Measurements from ENCODE around the gene TNIK. TPM values are rescaled to one million over a fixed set of nuclear protein-coding genes. Genes with fewer than 3 reads are reported as not detected.

Gene TNIK
- total RNA-seq, 2 donors from 2014 or later = 96.4 to 98.9 TPM

- DNase-seq = no peak
- H3K4me3 Mint-ChIP-seq = no peak overlapping the region
- peaks cover 36% of the 10 kb centered on the region for H3K4me1 Mint-ChIP-seq
- H3K36me3 Mint-ChIP-seq (ENCODE audit: low read depth) = no peaks in the 10 kb centered on the region
- no peak overlapping the region for H3K27ac Mint-ChIP-seq
- H3K27me3 Mint-ChIP-seq = no peaks in the 10 kb centered on the region
- H3K9me3 ChIP-seq (ENCODE audit: control insufficient read depth, low read length, poor library complexity, severe bottlenecking) = no peaks in the 10 kb centered on the region
- ATAC-seq = no peak
These were observed 124.6 kb downstream of the TNIK start for GRCh38 chr3:171335559-171335958.

- Mint-ChIP-seq H3K4me1 (peaks cover 39% of the 10 kb centered on the region), H3K36me3 (ENCODE audit: low read depth) (no peaks in the 10 kb centered on the region), H3K27ac (no peak overlapping the region), H3K27me3 (no peaks in the 10 kb centered on the region), H3K4me3 (no peak overlapping the region)
- no peak for ATAC-seq
- no peaks in the 10 kb centered on the region for H3K9me3 ChIP-seq (ENCODE audit: control insufficient read depth, low read length, poor library complexity, severe bottlenecking)
- no peak for DNase-seq
These were observed 125.8 kb downstream of the TNIK start for GRCh38 chr3:171334465-171334811.

- H3K27me3 Mint-ChIP-seq = no peaks in the 10 kb centered on the region
- no peak overlapping the region for H3K27ac Mint-ChIP-seq
- no peak overlapping the region for H3K4me3 Mint-ChIP-seq
- H3K4me1 Mint-ChIP-seq = peaks cover 36% of the 10 kb centered on the region
- no peaks in the 10 kb centered on the region for H3K36me3 Mint-ChIP-seq (ENCODE audit: low read depth)
- no peaks in the 10 kb centered on the region for H3K9me3 ChIP-seq (ENCODE audit: control insufficient read depth, low read length, poor library complexity, severe bottlenecking)
- ATAC-seq = no peak
- no peak for DNase-seq
These were observed 126.3 kb downstream of the TNIK start for GRCh38 chr3:171333784-171334464.

GRCh38 chr3:171330938-171331337 lies 129.3 kb downstream of the TNIK start:
- DNase-seq = no peak
- peaks cover 35% of the 10 kb centered on the region for H3K4me1 Mint-ChIP-seq
- no peak for ATAC-seq
- no peak overlapping the region for H3K4me3 Mint-ChIP-seq
- peak overlapping the region; percentile 45 for H3K27ac Mint-ChIP-seq
- no peaks in the 10 kb centered on the region for H3K9me3 ChIP-seq (ENCODE audit: control insufficient read depth, low read length, poor library complexity, severe bottlenecking)
- no peaks in the 10 kb centered on the region for H3K36me3 Mint-ChIP-seq (ENCODE audit: low read depth)
- no peaks in the 10 kb centered on the region for H3K27me3 Mint-ChIP-seq

GRCh38 chr3:171329746-171330145 lies 130.5 kb downstream of the TNIK start:
- no peak overlapping the region for H3K4me3 Mint-ChIP-seq

GRCh38 chr3:171328419-171329082 lies 131.7 kb downstream of the TNIK start:
- H3K27me3 Mint-ChIP-seq = no peaks in the 10 kb centered on the region
- DNase-seq = peak; percentile 17 to 27 (median 26)
- H3K36me3 Mint-ChIP-seq (ENCODE audit: low read depth) = peaks cover 3% of the 10 kb centered on the region
- H3K4me1 Mint-ChIP-seq = peaks cover 30% of the 10 kb centered on the region
- H3K4me3 Mint-ChIP-seq = peak overlapping the region; percentile 58
- no peaks in the 10 kb centered on the region for H3K9me3 ChIP-seq (ENCODE audit: control insufficient read depth, low read length, poor library complexity, severe bottlenecking)
- H3K27ac Mint-ChIP-seq = no peak overlapping the region
- ATAC-seq = peak; percentile 96

More at GRCh38 chr3:171329746-171330145, 130.5 kb downstream of the TNIK start:
- Mint-ChIP-seq H3K27me3 (no peaks in the 10 kb centered on the region), H3K36me3 (ENCODE audit: low read depth) (no peaks in the 10 kb centered on the region), H3K27ac (peak overlapping the region; percentile 45), H3K4me1 (peaks cover 30% of the 10 kb centered on the region)
- no peaks in the 10 kb centered on the region for H3K9me3 ChIP-seq (ENCODE audit: control insufficient read depth, low read length, poor library complexity, severe bottlenecking)
- ATAC-seq (no peak), DNase-seq (no peak)

- Mint-ChIP-seq H3K27ac (no peak overlapping the region), H3K36me3 (ENCODE audit: low read depth) (peaks cover 3% of the 10 kb centered on the region), H3K4me1 (peaks cover 35% of the 10 kb centered on the region), H3K4me3 (no peak overlapping the region), H3K27me3 (no peaks in the 10 kb centered on the region)
- no peak for DNase-seq
- no peaks in the 10 kb centered on the region for H3K9me3 ChIP-seq (ENCODE audit: control insufficient read depth, low read length, poor library complexity, severe bottlenecking)
- no peak for ATAC-seq
These were observed 132.6 kb downstream of the TNIK start for GRCh38 chr3:171327441-171328174.

DNA sequence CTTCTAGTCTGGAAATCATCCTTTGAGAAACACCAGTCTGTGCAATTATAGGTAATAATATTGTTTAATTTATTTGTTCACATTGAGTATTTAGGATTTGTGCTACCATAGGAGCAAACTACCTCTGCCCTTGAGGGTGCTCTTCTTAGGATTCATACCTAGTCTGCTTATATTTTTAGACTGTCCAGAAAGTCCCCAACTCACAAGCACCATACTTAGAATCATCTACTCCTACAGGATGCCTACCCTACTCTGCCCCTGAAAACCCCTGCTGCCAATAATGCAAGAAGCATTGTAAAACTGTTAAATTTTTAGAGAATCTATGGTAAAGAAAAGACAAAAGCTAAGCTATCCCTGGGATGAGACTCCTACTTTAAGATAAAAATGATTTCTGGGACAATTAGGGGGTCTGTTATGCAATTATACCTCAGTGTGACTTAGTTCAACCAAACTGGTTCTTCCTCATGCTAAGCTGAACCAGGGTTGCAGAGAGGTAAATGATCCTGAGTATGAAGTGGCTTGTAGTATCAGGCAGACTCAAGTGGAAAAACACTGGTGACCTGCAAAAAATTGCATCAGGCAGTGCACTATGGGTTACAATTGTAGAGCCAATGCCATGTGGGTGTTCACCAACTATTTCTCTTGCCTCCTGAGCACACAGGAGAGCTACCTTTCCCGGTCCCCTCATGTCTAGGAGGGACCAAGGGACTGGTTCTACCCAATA lies 133.3 kb downstream of the TNIK start:
- Mint-ChIP-seq H3K36me3 (ENCODE audit: low read depth) (peaks cover 3% of the 10 kb centered on the region), H3K27me3 (no peaks in the 10 kb centered on the region), H3K4me1 (peaks cover 35% of the 10 kb centered on the region), H3K27ac (no peak overlapping the region), H3K4me3 (no peak overlapping the region)
- DNase-seq = no peak
- H3K9me3 ChIP-seq (ENCODE audit: control insufficient read depth, low read length, poor library complexity, severe bottlenecking) = no peaks in the 10 kb centered on the region
- no peak for ATAC-seq

DNA sequence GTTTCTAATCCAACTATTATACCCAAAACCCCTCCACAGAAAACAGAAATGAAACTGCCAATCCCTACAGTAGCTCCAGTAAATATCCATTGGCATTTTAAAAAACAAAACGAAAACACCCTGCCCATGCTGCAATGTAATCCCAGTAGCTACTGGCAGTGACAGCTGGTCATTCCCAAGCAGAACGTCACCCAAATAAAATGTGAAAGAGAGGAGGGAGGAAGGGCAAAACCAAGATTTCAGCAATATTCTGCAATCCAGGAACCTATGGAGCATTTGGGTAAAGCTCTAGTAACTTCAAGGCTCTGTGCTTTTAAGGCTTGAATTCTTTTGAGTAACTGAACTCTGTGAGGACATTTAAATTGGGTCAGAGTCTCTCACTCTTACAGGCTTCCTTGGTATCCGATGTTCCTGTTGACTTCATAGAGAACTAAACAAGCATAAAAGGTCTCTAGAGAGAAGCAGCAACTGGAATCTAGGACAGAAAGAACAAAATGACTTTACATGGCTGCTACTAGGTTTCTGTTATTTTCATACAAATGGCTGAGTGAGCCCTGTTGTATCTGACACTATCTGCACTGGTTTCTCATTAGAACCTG lies 136.2 kb downstream of the TNIK start:
- H3K27me3 Mint-ChIP-seq = no peaks in the 10 kb centered on the region
- DNase-seq = no peak
- no peak overlapping the region for H3K27ac Mint-ChIP-seq
- H3K9me3 ChIP-seq (ENCODE audit: control insufficient read depth, low read length, poor library complexity, severe bottlenecking) = no peaks in the 10 kb centered on the region
- peaks cover 29% of the 10 kb centered on the region for H3K4me1 Mint-ChIP-seq
- no peak for ATAC-seq
- peaks cover 3% of the 10 kb centered on the region for H3K36me3 Mint-ChIP-seq (ENCODE audit: low read depth)
- H3K4me3 Mint-ChIP-seq = no peak overlapping the region

GRCh38 chr3:171321559-171322360 lies 138.4 kb downstream of the TNIK start:
- no peak overlapping the region for H3K4me3 Mint-ChIP-seq
- no peak overlapping the region for H3K27ac Mint-ChIP-seq
- no peak for ATAC-seq
- no peaks in the 10 kb centered on the region for H3K27me3 Mint-ChIP-seq
- H3K36me3 Mint-ChIP-seq (ENCODE audit: low read depth) = peaks cover 3% of the 10 kb centered on the region
- DNase-seq = no peak
- H3K9me3 ChIP-seq (ENCODE audit: control insufficient read depth, low read length, poor library complexity, severe bottlenecking) = no peaks in the 10 kb centered on the region
- peaks cover 19% of the 10 kb centered on the region for H3K4me1 Mint-ChIP-seq

DNA sequence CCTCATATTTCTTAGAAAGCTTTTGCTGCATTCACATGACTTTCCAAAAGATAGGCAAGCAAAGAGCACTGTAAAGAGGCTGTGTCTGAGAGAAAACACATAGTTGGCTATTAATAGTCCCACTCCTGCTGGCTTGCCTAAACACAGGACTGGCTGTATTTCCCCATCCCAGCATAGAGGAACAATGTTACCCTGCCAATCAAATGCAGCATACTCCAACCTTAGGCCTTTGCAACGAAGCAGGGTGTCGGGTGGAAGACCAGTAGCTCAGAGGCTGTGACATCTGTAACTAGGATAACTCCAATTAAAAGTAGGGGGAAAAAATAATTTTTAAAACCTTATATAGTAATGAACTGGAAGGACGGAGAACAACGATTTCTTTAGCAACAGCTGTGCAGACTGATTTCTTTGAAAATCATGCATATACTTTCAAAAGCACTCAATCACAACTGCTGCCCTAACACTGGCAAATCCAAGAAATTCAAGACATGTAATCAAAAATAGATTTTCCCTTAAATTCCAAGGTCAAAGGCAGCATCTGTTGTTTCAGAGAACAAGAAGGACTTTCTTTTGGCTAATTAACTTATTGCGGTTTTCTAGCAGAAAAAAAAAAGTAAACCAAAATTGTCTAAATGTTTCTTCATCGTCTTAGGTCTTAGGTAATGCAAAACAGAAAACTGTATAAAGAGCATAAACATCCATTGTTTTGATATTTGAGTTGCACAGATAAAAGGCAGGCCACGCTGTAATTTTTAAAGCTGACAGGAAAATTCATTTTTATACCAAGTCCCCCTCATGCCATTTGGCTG lies 139.3 kb downstream of the TNIK start:
- H3K9me3 ChIP-seq (ENCODE audit: control insufficient read depth, low read length, poor library complexity, severe bottlenecking) = no peaks in the 10 kb centered on the region
- Mint-ChIP-seq H3K27me3 (no peaks in the 10 kb centered on the region), H3K27ac (no peak overlapping the region), H3K36me3 (ENCODE audit: low read depth) (peaks cover 3% of the 10 kb centered on the region), H3K4me1 (peaks cover 23% of the 10 kb centered on the region), H3K4me3 (no peak overlapping the region)
- ATAC-seq (no peak), DNase-seq (no peak)

DNA sequence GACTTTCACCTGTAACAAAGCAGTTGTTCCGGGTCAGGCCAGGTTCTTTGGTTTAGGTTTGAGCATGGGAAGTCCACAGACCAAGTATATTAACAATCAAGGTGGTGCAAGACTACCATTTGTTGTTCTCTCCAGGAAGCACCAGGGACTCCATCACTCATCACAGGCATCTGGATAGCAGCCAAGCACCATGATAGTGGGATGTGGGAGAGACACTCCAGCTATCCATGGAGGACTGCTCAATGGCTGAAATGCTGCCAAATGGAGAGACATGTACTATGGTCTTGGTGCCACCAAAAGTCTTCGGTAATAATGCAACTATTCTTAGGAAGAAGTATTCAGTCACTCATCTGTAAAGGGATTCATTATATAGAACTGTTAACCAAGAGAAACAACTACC lies 143.0 kb downstream of the TNIK start:
- Mint-ChIP-seq H3K4me3 (no peak overlapping the region), H3K36me3 (ENCODE audit: low read depth) (no peaks in the 10 kb centered on the region), H3K4me1 (peaks cover 34% of the 10 kb centered on the region), H3K27me3 (no peaks in the 10 kb centered on the region), H3K27ac (peak overlapping the region; percentile 34)
- no peak for ATAC-seq
- no peak for DNase-seq
- no peaks in the 10 kb centered on the region for H3K9me3 ChIP-seq (ENCODE audit: control insufficient read depth, low read length, poor library complexity, severe bottlenecking)

All from T-helper 17 cell (primary cell).